ENCODE measurements around the gene MUC22. TPM values are rescaled to one million over a fixed set of nuclear protein-coding genes. Genes with fewer than 3 reads are reported as not detected.
"Not testable (repeated sequence)": the region's sequence is repeated elsewhere in the genome, so short reads cannot be mapped to it uniquely, and the experiment has no call there.

The MUC22 gene
- not detected for total RNA-seq

DNA sequence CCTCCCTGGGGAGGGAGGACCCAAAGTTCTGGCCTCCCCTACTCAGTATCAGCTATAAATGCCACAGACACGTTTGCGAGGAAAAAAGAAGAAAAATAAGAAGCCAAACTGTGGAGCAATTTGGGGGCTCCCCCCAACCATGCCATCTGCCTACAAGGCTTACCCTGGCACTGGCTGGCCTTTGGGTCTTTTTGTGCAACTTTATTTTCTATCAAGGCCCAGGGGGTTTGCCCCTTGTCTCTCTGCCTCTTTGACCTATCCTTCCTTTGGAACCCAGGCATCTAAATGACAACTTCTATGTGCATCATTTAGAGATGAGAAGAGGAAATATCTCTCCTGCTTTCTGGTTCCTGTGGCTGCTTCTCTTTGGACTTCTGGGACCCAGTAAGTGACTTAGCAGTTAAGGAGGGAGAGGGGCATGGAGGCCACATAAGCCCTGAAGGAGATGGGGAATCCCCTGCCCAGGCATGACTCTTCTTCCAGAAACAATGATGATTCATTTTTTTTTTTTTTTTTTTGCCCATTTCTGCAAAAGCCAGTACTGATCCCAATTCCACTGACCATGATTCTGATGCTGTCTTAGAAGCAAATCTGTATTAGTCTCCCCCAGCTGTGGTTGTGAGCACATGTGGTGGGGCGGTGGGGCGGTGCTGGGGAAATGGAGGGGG is at the start of gene MUC22:
Gene MUC22 (plus strand): TSS at position 82 of the 668 bp plus-strand sequence. CDS start 233 bp downstream, at position 315.
- no peak for DNase-seq

DNA sequence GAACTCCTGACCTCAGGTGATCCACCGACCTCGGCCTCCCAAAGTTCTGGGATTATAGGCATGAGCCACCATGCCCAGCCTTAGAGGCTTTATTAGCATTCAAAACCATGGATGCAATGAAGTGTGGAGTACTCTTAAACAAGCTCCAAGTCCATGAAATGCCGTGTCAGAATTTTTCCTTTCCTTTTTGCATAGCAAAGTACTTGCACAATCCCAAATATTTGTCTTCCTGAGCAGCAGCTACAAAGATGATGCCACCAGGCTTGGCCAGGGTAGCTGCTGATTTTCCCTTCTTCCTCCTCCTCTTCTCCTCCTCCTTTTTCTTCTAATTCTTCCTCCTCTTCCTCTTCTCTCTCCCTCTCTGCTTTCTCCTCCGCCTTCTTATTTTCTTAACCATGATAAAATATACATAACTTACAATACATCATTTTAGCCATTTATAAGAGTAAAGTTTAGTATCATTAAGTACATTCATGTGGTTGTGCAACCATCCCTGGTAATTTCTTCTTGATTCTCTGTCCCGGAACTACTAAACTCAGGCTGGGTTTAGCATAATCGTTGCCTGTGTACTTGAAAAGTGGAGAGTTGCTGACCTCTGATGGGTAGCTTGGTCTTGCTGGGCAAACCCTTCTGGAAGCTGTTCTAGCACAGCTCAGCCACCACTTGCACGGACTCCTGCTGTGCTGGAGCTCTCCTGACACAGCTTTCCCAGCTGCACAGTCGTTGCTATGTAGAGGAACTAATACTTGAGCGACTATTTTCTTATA is 49.2 kb upstream of the MUC22 start:
- DNase-seq = no peak

DNA sequence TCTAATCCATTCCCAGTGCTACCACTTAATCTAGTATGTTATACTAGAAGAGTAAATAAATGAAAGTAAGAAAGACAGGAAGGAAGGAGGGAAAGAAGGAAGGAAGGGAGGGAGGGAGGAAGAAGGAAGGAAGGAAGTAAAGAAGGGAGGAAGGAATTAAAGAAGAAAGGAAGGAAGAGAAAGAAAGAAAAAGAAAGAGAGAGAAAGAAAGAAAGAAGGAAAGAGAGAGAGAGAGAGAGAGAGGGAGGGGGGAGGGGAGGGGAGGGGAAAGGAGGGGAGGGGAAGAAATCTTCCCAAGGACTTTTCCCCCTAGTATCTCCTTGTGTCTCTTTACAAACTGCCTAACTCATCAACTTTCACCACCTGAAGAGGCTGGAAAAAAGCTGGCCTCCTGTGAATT is 47.6 kb upstream of the MUC22 start:
- DNase-seq = no peak

- DNase-seq = no peak
Observed at GRCh38 chr6:30963641-30964040, 46.6 kb upstream of the MUC22 start.

DNA sequence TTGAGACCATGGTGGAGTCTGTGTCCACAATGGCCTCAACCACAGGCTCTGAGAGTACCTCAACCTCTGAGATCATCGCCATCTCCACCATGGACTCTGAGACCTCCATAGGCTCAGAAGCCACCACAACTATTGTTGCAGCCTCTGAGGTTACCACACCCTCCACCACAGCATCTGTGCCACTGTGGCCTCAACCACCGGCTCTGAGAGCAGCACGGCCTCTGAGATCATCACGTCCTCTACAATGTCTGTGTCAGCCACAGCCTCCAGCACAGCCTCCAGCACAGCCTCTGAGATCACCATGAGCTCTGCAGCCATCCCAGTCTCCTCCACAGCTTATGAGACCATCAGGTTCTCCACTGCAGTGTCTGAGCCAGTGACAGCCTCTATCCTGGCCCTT is 46.2 kb upstream of the MUC22 start:
- no peak for DNase-seq

DNA sequence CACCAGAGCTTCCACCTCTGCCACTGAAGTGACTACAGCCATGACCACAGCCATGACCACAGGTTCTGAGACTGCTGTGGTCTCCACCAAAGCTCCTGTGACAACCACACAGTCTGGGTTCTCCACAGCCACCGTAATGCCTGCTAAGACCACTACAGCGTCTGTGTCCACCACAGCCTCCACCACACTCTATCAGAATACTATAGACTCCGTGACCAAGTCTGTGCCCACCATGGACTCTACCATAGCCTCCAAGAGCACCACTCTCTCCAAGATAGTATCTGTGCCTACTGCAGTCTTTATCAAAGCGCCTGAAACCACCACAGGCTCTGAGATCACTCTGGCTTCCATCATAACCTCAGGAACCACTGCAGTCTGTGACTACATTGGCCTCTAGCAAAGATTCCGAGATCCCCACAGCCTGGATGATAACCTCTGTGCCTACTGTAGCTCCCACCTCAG is 45.1 kb upstream of the MUC22 start:
- DNase-seq = no peak

DNA sequence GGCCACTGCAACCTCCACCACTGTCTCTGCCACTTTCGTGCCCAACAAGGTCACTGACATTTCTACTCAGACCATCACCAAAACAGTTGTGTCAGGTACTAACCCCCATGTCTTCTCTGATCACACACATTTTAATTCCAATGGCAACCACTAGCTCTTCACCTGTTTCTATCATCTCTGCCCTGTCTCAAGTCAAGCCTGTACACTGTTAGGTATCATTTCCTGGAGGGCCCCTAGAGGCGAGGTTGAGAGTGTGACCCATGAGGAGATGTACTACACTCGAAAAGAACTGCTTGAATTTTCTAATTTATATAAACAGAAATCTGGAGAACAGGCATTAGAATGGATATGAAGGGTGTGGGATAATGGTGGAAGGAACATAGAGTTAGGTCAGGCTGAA is 44.1 kb upstream of the MUC22 start:
- no peak for DNase-seq

DNA sequence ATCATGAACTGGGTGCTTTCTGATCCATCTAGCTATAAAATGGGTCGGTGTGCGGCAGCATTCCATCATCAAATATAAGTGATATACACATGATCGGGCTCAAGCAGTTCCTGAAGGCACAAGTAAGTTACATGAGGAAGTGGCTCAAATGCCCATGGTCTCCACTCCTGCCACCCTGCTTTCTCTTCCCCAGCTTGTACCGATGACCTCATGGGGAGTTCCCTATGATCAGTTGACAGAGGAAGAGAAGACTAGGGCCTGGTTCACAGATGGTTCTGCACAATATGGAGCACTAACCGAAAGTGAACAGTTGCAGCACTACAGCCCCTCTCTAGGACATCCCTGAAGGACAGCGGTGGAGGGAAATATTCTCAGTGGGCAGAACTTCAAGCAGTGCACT is 41.1 kb upstream of the MUC22 start:
- DNase-seq = not testable (repeated sequence)

GRCh38 chr6:30970946-30971345 is 39.3 kb upstream of the MUC22 start:
- no peak for DNase-seq

DNA sequence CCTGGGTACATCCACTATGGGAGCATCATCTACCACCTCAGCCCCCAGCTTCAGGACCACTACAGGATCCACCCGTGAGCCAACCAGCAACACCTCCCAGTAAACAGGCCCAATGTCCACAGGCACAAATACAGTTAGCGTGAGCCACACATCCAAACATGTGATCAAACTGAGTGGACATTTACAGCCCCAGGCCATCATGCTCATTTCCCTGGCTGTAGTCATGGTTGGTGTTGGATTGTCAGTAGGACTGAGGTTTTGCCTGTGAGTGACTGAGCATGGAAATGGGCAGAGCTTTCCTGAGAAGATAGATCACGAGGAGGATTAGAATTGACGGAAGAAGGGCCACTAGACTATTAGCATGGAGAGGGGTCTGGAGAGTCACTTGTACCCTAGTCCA is 37.5 kb upstream of the MUC22 start:
- no peak for DNase-seq

DNA sequence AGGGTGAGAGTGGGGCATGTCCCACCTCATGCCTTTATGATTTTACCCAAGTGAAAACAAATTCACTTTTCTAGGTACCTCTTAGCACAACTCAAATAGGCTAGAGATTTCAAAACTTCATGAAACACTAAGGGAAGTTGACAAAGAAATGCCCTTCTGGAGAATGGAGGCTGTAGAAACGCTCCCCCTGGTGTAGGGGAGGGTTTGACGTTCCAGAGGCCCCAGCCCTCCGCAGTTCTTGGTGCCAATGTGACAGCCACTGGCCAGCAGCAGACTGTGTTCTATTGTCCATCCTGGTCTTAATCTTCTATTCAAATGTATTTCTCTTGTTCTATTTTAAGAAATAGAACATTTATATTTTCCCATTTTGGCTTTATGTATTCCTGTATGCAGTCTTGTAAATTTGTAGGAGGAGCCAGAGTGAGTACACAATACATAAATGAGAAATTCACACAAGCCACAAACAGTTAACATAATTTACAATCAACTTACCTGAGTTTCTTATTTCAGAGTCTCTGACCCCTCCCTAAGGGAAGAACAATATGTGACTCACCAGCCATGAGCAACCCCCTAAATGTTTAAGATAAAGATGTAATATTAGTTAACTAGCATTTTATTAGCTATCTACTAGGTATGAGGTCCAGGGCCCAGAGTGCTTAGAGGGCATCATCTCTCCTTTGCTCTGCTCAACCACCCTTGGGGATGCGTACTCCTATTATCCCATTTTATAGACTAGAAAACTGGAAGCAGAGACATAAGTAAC is 35.6 kb upstream of the MUC22 start:
- DNase-seq = no peak

GRCh38 chr6:30979141-30979540 is 31.1 kb upstream of the MUC22 start:
- DNase-seq = no peak

- no peak for DNase-seq
Observed at GRCh38 chr6:30979690-30980089, 30.6 kb upstream of the MUC22 start.

- no peak for DNase-seq
Observed at GRCh38 chr6:30981942-30982772, 28.1 kb upstream of the MUC22 start.

GRCh38 chr6:30983439-30983838 is 26.8 kb upstream of the MUC22 start, which contains the start of gene MUC21:
MUC21 (plus strand) TSS chr6:30983718; CDS start chr6:30983959, 241 bp downstream.
- DNase-seq = no peak

GRCh38 chr6:30985490-30985889 is 24.8 kb upstream of the MUC22 start:
- no peak for DNase-seq

DNA sequence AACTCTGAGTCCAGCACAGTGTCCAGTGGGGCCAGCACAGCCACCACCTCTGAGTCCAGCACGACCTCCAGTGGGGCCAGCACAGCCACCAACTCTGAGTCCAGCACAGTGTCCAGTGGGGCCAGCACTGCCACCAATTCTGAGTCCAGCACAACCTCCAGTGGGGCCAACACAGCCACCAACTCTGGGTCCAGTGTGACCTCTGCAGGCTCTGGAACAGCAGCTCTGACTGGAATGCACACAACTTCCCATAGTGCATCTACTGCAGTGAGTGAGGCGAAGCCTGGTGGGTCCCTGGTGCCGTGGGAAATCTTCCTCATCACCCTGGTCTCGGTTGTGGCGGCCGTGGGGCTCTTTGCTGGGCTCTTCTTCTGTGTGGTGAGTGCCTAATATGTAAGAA is 23.0 kb upstream of the MUC22 start:
- no peak for DNase-seq

DNA sequence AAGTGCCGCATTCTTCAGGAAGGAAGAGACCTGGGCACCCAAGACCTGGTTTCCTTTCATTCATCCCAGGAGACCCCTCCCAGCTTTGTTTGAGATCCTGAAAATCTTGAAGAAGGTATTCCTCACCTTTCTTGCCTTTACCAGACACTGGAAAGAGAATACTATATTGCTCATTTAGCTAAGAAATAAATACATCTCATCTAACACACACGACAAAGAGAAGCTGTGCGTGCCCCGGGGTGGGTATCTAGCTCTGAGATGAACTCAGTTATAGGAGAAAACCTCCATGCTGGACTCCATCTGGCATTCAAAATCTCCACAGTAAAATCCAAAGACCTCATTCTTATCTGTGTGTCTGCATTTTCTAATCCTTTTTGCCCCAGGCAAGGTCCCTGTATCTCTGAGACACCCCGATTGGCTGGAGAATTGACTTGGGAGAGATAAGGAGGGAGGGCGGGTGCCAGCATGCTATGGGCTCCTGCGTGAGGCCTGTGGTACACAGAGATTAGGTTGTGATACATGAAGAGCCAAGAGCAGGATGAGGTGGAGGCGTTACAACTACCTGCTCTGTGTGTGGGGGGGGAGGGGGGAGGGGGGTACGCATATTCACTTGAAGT is 22.0 kb upstream of the MUC22 start:
- DNase-seq = no peak

GRCh38 chr6:30990422-30991086 is 19.7 kb upstream of the MUC22 start:
- no peak for DNase-seq

DNA sequence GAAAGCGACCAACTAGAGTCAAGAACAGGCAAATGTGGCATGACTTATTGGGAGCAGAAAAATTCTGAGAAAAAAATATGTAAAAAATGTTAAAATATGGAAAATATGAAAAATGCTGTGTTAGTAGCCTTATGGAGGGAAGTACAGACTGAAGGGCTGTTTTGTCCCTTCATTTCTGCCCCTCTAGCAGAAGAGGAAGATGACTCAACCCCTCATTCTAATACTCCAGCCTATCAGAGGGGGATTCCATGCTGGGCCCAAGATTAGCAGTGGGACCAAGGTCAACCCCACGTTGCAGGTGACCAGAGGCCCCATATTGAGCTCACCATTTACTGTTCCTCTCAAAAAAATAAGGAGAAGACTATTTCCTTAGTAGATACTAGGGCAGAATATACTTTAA is 18.4 kb upstream of the MUC22 start:
- no peak for DNase-seq

GRCh38 chr6:30997301-30997700 is 13.0 kb upstream of the MUC22 start:
- DNase-seq = no peak

- DNase-seq = no peak
Observed at GRCh38 chr6:30998785-30999184, 11.5 kb upstream of the MUC22 start.

Measured in effector CD4-positive, alpha-beta T cell (primary cell).